ENCODE results near the gene C12orf57. TPM values are rescaled to one million over a fixed set of nuclear protein-coding genes. Genes with fewer than 3 reads are reported as not detected.
A peak's percentile ranks its signal among the peaks of the same experiment; 100 is the strongest.

C12orf57 gene
- total and polyA plus RNA-seq, 2 of the 13 experiments (the other 11 are each of a cell fraction or from before 2014, with no cell fraction given), result 84.0 to 287 TPM

- TF ChIP-seq ZBTB49 (CRISPR knock-in tag; IDR thresholded peaks at IDR 0.05; ENCODE audit: borderline replicate concordance), result no peak
- no peak; the same call in 1 of the 2 replicates for TF ChIP-seq ARNTL (CRISPR knock-in tag; IDR thresholded peaks at IDR 0.05)
- no peak for TF ChIP-seq FOXA1 (IDR thresholded peaks at IDR 0.05)
- peak; percentile 69 for TF ChIP-seq FOXA1 (CRISPR knock-in tag; IDR thresholded peaks at IDR 0.05)
- peak; percentile 88; the same call in 1 of the 2 replicates for TF ChIP-seq SMAD1 (CRISPR knock-in tag; IDR thresholded peaks at IDR 0.05; ENCODE audit: borderline replicate concordance, low read depth)
- no peak for TF ChIP-seq TCF7 (IDR thresholded peaks at IDR 0.05; ENCODE audit: low read depth)
- TF ChIP-seq ZNF772 (CRISPR knock-in tag; IDR thresholded peaks at IDR 0.05), result peak; percentile 72; the same call in 1 of the 2 replicates
- TF ChIP-seq ZNF782 (CRISPR knock-in tag; IDR thresholded peaks at IDR 0.05; ENCODE audit: borderline replicate concordance), result peak; percentile 49; the same call in 1 of the 2 replicates
- no peak for TF ChIP-seq ZNF720 (CRISPR knock-in tag; IDR thresholded peaks at IDR 0.05)
- TF ChIP-seq SMAD3 (CRISPR knock-in tag; IDR thresholded peaks at IDR 0.05), result peak; percentile 68; the same call in 1 of the 2 replicates
- no peak for TF ChIP-seq ZNF570 (CRISPR knock-in tag; IDR thresholded peaks at IDR 0.05; ENCODE audit: borderline replicate concordance)
- TF ChIP-seq ZBTB14 (CRISPR knock-in tag; IDR thresholded peaks at IDR 0.05), result peak; percentile 100
- peak; percentile 98 for TF ChIP-seq ZMAT3 (CRISPR knock-in tag; conservative IDR thresholded peaks at IDR 0.05)
- peak; percentile 90 for TF ChIP-seq CBFB (CRISPR knock-in tag; IDR thresholded peaks at IDR 0.05)
- no peak for TF ChIP-seq ZNF207 (IDR thresholded peaks at IDR 0.05; ENCODE audit: borderline replicate concordance)
- no peak for TF ChIP-seq MAZ (IDR thresholded peaks at IDR 0.05; ENCODE audit: borderline replicate concordance, low read depth, low read length)
- TF ChIP-seq MAZ (CRISPR knock-in tag; IDR thresholded peaks at IDR 0.05; ENCODE audit: low read depth), result peak; percentile 90
- peak; percentile 43; the same call in 1 of the 2 replicates for TF ChIP-seq ZNF703 (CRISPR knock-in tag; IDR thresholded peaks at IDR 0.05; ENCODE audit: borderline replicate concordance)
- TF ChIP-seq ZBTB21 (CRISPR knock-in tag; IDR thresholded peaks at IDR 0.05), result peak; percentile 88
- peak; percentile 32; the same call in 1 of the 2 replicates for TF ChIP-seq JUND (CRISPR knock-in tag; IDR thresholded peaks at IDR 0.05)
- no peak for TF ChIP-seq GTF3A (CRISPR knock-in tag; conservative IDR thresholded peaks at IDR 0.05)
- TF ChIP-seq ZNF564 (CRISPR knock-in tag; IDR thresholded peaks at IDR 0.05), result no peak; the same call in 1 of the 2 replicates
- no peak for TF ChIP-seq MBD4 (IDR thresholded peaks at IDR 0.05; ENCODE audit: borderline replicate concordance, low read length)
- no peak for TF ChIP-seq ZNF251 (CRISPR knock-in tag; IDR thresholded peaks at IDR 0.05)
- no peak for TF ChIP-seq CBX2 (IDR thresholded peaks at IDR 0.05; ENCODE audit: low read depth, low read length)
- 0 out of 2 replicates have a peak, but pooled peaks have one; percentile 72 for TF ChIP-seq CBX2 (CRISPR knock-in tag; IDR thresholded peaks at IDR 0.05; ENCODE audit: low read depth)
- TF ChIP-seq U2AF1 (optimal IDR thresholded peaks at IDR 0.05; ENCODE audit: low read depth, low read length), result peak; percentile 27
- peak; percentile 93 for TF ChIP-seq ATF1 (CRISPR knock-in tag; IDR thresholded peaks at IDR 0.05)
- no peak for TF ChIP-seq ZSCAN20 (CRISPR knock-in tag; IDR thresholded peaks at IDR 0.05; ENCODE audit: borderline replicate concordance)
- peak; percentile 89 for TF ChIP-seq ZNF792 (CRISPR knock-in tag; IDR thresholded peaks at IDR 0.05)
Measured at GRCh38 chr12:6937481-6938352, 6.1 kb upstream of the C12orf57 start (continued).
